Superior temporal gyrus (tissue), 1 donor: ENCODE data around the gene IFT81.
"Not testable (repeated sequence)": the region's sequence is repeated elsewhere in the genome, so short reads cannot be mapped to it uniquely, and the experiment has no call there.

Source experiments
- DNase-seq: peaks from one replicate; pipeline ENCODE4 v3.0.0-alpha.2; 2016; ENCODE audit errors: extremely low spot score

The IFT81 gene

GRCh38 chr12:110107369-110108281 lies 16.5 kb upstream of the IFT81 start:
- no peak for DNase-seq

DNA sequence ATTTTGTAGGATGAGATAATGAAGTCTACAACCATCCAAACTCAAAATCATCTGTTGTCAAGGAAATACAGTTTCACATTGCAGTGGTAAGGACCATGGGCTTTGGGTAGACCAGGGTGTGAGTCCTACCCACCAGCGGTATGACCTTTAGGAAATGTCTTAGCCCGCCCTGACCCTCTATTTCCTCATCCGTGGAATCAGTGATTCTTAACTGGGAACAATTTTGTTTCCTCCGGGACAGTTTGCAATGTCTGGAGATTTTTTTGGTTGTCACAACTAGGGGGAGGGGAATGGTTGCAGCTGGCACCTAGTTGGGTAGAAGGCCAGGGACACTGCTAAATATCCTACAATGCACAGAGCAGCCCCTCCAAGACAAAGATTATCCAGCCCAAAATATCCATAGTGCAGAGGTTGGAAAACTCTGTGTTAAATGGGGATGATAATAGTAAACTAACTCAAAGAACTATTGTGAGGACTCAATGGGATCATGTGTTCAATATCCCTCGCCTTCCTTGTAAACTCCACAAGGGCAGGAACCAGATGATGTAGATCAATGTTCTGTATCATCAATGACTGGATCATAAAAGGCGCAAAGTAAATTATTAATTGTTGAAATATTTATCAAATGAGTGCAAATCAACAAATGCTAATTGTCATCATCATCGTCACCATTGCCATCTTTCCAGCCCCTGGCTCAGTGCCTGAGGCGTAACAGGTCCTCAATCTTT lies 15.7 kb upstream of the IFT81 start:
- no peak for DNase-seq

GRCh38 chr12:110109037-110109836 lies 14.9 kb upstream of the IFT81 start:
- no peak for DNase-seq

DNA sequence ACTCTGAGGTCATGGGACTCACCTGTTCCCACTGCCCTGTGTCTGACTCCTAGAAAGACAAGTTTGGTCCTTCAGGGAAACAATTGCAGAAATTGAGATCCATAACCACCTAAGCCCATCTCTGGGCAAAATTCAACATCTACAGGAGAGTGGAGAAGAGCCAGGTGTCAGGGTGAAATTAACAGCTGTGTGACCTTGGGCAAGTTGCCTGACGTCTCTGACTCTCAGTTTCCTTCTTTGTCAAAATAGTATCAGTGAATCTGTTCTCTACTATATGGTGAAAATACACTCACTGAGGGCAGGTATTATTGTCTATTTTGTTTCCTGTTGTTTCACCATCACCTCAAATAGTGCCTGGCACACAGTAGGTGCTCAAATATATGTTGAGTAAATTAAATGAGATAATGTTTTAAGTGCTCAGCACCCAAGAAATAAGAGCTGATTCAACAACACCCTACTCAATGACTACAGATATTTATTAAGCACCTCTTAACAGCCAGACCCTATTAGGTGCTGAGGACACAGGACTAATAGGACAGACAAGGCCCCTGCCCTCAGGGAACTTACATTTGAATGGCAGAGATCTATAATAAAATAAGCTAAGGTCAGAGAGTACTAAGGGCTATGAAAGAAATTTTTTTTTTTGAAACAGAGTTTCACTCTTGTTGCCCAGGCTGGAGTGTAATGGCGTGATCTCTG lies 14.2 kb upstream of the IFT81 start:
- DNase-seq, result no peak

DNA sequence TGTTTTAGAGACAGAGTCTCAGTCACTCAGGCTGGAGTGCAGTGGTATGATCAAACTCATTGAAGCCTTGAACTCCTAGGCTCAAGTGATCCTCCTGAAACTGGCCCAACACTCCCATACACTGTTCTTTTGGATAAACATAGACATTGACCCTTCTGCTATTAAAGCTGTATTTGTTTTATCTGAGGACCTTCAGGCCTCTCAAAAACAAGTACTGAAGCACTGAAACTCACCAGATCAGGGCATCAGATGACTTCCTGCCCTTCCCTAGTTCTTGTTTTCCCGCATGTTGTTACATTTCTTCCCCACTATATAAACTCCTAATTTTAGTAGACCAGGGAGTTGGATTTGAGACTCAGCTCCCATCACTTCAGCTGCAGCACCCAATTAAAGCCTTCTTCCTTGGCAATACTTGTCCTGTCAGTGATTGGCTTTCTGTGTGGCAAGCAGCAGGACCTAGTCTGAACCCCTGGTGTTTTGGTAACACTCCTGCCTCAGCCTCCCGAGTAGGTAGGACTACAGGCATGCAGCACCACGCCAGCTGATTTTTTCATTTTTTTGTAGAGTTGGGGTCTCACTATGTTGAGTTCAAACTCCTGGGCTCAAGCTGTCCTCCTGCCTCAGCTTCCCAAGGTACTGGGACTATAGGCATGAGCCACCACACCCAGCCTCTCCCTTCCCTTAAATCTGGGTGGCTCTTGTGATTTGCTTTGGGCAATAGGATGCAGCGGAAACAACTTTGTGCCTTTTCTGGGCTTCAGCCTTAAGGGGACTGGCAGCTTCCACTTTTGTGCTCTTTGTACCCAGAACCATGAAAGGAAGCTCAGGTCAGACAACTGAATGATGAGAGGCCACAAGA lies 12.5 kb upstream of the IFT81 start:
- DNase-seq, result no peak

DNA sequence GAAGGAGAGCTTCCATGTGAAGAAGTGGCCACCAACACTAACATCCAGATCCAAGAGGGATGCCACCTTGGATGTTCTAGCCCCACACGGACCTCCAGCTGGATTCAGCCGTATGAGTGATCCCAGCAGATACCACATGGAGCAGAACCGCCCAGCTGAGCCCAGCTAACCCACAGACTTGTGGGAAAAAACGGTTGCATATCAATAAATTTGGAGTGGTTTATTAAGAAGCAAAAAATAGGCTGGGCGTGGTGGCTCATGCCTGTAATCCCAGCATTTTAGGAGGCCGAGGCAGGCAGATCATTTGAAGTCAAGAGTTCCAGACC lies 11.9 kb upstream of the IFT81 start:
- no peak for DNase-seq

- no peak for DNase-seq
Observed at GRCh38 chr12:110114528-110114937, 9.6 kb upstream of the IFT81 start.

DNA sequence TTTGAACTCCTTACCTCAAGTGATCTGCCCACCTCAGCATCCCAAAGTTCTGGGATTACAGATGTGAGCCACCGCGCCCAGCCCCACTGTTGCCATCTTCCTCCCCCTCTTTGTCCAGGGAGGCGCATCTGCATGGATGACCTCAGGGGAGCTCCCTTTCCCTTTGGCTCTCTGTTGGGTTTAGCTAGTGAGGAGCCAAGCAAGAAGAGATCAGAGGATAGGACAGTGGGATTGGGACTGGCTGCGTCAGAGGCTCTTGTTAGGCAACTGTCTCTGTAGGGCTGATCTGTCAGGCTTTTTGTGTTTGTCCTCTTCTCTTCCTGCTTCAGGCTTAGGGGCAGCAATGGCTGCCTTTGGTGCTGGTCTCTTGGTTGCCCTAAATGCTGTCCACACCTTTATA lies 8.5 kb upstream of the IFT81 start:
- DNase-seq, result no peak

- DNase-seq, result no peak
Observed at GRCh38 chr12:110116623-110117022, 7.5 kb upstream of the IFT81 start.

DNA sequence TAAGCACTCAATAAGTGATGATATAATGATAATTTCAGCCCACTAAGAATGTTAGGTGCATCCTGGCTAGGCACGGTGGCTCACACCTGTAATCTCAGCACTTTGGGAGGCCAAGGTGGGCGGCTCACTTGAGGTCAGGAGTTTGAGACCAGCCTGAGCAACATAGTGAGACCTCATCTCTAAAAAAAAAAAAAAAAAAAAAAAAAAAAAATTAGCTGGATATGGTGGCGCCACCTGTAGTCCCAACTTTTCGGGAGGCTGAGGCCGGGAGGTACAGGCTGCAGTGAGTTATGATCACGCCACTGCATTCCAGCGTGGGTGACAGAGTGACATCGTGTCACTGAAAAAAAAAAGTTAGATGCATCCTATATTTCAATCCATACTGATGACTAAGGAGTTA lies 6.9 kb upstream of the IFT81 start:
- not testable (repeated sequence) for DNase-seq

GRCh38 chr12:110117956-110118685 lies 6.0 kb upstream of the IFT81 start:
- DNase-seq, result no peak

GRCh38 chr12:110122929-110123328 lies 1.2 kb upstream of the IFT81 start:
- no peak for DNase-seq

DNA sequence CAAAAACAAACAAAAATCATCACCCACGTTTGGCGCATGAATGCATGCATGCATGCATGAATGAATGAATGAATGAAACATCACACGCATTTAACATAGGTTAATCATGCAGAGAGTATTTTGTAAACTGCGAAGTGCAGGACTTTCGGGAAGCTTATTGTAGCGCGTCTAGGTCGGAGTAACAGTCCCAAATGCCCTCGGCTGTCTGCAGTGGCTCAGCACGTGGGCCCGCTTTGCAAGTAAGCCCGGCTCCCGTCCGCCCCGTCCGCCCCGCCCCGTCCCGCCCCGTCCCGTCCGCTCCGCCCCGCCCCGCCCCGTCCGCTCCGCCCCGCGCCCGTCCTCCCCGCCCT lies 263 bp upstream of the IFT81 start:
- peak; percentile 55 for DNase-seq

DNA sequence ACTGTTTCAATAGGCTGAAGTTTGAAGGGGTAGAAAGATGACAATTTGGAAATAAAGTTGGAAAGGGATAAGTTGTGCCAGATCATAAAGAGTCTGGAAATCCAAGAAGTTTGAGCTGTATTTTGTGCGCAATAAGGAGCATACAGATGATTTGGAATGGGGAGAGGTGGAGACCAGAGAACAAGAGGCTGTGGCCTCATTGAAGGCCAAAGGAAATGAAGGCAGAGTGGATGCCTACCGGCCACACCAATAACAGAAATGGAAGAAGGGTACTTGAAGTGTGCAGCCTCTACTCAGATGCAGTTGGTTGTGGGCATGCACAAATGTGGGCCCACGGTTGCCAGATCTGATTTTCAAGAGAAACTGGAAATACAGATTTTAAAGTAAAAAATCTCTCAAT lies 2.4 kb downstream of the IFT81 start:
- no peak for DNase-seq

- DNase-seq, result no peak
Observed at GRCh38 chr12:110134691-110135411, 10.7 kb downstream of the IFT81 start.

DNA sequence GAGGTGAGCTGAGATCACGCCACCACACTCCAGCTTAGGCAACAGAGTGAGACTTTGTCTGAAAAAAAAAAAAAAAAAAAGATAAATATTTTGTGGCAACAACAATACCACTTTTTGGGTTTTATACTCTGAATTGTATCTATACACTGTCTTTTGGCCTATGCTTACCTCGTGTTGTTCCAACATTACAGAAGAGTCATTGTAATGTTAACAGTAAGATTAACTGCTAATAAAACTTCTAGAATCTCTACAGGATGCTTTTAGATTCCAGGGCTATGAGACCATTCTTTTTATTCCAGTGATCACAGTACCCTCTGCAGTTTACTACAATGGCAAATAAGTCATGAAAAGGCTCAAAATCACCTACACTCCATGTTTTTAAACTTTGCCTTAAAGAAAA lies 11.6 kb downstream of the IFT81 start:
- DNase-seq, result no peak

DNA sequence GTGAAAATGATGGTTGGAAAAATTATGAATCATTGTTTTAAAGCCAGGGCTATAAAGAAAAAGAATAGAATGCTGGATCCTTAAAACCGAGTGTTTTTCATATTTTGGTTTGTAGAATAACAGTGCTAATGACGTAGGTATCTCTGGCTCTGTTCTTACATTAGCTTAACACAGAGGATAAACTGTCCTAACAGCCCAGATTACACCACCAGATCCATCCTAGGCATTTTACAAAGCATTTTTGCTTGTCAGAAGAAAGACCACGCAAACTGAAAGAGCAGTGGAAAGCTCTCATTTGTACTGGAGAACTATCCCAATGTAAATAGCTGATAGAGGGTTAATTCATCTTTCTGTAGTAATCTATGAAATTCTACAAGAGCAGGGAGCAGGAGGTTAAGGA lies 13.6 kb downstream of the IFT81 start:
- DNase-seq, result no peak

DNA sequence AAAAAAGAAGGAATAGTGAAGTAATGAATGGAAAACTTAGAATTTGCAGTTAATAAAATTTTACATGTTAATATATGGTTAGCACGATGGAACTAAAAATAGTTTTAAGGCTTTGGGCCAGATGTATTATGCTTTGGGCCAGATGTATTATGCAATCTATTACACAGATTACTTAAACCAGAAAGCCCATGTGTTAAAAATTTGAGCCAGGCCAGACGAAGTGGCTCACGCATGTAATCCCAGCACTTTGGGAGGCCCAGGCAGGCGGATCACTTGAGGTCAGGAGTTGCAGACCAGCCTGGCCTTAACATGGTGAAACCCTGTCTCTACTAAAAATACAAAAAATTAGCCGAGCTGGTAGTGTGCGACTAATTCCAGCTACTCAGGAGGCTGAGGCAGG lies 17.2 kb downstream of the IFT81 start:
- DNase-seq, result no peak

DNA sequence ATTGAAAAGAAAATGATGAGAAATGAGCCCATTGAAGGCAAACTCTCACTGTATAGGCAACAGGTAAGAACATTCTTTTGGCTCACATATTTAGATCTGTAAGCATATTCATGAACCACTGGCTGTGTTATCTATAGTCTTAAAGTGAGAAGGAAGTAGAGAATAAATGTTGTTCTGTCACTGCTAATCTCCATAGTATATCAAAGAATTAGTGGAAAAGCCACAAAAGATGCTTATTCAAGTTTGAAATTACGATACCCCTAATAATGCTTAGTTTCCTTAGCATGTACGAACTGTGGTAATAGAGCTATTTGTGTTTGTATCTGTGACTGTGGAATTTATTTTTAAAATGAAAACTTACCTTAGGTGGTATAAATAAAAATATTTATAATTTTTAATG lies 22.8 kb downstream of the IFT81 start:
- no peak for DNase-seq
